ENCODE data around the gene LY6G5C. TPM values are rescaled to one million over a fixed set of nuclear protein-coding genes. Genes with fewer than 3 reads are reported as not detected.

The LY6G5C gene
- total and polyA plus RNA-seq, 2 donors (not counting 3 experiments of a cell fraction or from before 2014, with no cell fraction given): 8.2 to 11.4 TPM

DNA sequence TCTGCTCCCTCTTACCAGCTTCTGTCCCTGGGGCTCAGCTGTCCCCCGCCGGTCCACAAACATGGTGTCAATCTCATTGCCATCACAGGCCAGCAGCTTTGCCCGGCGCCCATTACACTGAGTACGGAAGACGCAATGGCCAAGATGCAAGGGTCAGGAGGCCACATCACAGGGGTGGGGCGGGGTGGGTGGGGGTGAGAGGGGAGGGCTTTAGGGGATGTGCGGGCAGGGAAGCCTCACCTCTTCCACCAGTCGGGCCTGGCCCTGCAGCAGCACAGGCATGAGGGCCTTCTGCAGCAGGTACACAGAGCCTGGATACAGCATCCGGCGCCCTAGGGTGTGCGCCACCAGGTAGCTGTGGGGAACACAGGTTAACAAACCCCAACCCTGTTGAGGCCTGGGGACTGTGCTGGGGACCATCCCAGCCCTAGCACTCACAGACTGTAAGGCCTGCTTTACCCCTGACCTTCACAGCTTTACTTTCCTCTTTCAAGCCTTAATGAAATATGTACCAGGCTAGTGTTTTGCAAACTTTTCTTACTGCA lies 10.8 kb upstream of the LY6G5C start:
- H3K36me3 ChIP-seq (ENCODE audit: control insufficient read depth in 2 of 2, extremely low read depth in 1 of 2, insufficient read depth in 2 of 2, low read length in 2 of 2): peaks cover 6 to 44% of the 10 kb centered on the region in 2 experiments
- ChIA-PET POLR2A (interaction anchor here (1.5 kb wide), 1 partner anchor 136 kb away, joined by 4 read pairs; the partner anchor contains the start of gene HSPA1B), CTCF (interaction anchor here (2.1 kb wide), 1 partner anchor 115 kb away, joined by 5 read pairs; the partner anchor contains the start of gene LSM2)
- dilution Hi-C loops (cut with MboI; ENCODE audit: extremely low pct_ligation_motif_present, low sequenced_read_pairs) (no loop called here), intact Hi-C loops (cut with micrococcal nuclease) (no loop called here)
- no TSS peak for BruUV-seq (replicated peaks)
- TF ChIP-seq, protein P1, sequence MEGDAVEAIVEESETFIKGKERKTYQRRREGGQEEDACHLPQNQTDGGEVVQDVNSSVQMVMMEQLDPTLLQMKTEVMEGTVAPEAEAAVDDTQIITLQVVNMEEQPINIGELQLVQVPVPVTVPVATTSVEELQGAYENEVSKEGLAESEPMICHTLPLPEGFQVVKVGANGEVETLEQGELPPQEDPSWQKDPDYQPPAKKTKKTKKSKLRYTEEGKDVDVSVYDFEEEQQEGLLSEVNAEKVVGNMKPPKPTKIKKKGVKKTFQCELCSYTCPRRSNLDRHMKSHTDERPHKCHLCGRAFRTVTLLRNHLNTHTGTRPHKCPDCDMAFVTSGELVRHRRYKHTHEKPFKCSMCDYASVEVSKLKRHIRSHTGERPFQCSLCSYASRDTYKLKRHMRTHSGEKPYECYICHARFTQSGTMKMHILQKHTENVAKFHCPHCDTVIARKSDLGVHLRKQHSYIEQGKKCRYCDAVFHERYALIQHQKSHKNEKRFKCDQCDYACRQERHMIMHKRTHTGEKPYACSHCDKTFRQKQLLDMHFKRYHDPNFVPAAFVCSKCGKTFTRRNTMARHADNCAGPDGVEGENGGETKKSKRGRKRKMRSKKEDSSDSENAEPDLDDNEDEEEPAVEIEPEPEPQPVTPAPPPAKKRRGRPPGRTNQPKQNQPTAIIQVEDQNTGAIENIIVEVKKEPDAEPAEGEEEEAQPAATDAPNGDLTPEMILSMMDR (IDR thresholded peaks at IDR 0.05; ENCODE audit: extremely low read depth in 1 of 2, insufficient read depth in 1 of 2, low read depth in 1 of 2, low read length in 2 of 2): no peak
- no peak for TF ChIP-seq POLR2A (IDR thresholded peaks at IDR 0.05; ENCODE audit: low read depth, low read length)
- TF ChIP-seq, protein P2, sequence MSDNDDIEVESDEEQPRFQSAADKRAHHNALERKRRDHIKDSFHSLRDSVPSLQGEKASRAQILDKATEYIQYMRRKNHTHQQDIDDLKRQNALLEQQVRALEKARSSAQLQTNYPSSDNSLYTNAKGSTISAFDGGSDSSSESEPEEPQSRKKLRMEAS (IDR thresholded peaks at IDR 0.05; ENCODE audit: insufficient read depth, insufficient read length): no peak
- DNase-seq (ENCODE audit: low read depth, low spot score) (no peak), FAIRE-seq (no peak)
- H3K27me3 ChIP-seq (ENCODE audit: control insufficient read depth in 2 of 2, insufficient read depth in 2 of 2, low read length in 2 of 2): no peaks in the 10 kb centered on the region
- no peak overlapping the region for H2AFZ ChIP-seq (ENCODE audit: low read depth, low read length)
- no peaks in the 10 kb centered on the region for H3K9me1 ChIP-seq (replicated peaks; ENCODE audit: control insufficient read depth, extremely low read depth, insufficient read depth, low read length)
- H3K79me2 ChIP-seq (ENCODE audit: control insufficient read depth, insufficient read depth, low read length): no peaks in the 10 kb centered on the region
- no peak overlapping the region for H3K9ac ChIP-seq (replicated peaks; ENCODE audit: extremely low read depth, insufficient read depth, low read length)
- peaks cover 10% of the 10 kb centered on the region for H3K4me1 ChIP-seq (ENCODE audit: control insufficient read depth, extremely low read depth, insufficient read depth, low read length)
- no peaks in the 10 kb centered on the region for H3K9me3 ChIP-seq (replicated peaks; ENCODE audit: control insufficient read depth, insufficient read depth, low read length)
- H4K20me1 ChIP-seq (replicated peaks; ENCODE audit: control insufficient read depth, extremely low read depth, insufficient read depth, low read length): no peaks in the 10 kb centered on the region
- H3K4me2 ChIP-seq (ENCODE audit: insufficient read depth, low read length): no peak overlapping the region
- H3K4me3 ChIP-seq (replicated peaks in 1 of 3; ENCODE audit: insufficient read depth in 1 of 3, low read depth in 1 of 3, low read length in 3 of 3): no peak overlapping the region
- H3K27ac ChIP-seq (ENCODE audit: insufficient read depth, low read depth, low read length): no peak overlapping the region

DNA sequence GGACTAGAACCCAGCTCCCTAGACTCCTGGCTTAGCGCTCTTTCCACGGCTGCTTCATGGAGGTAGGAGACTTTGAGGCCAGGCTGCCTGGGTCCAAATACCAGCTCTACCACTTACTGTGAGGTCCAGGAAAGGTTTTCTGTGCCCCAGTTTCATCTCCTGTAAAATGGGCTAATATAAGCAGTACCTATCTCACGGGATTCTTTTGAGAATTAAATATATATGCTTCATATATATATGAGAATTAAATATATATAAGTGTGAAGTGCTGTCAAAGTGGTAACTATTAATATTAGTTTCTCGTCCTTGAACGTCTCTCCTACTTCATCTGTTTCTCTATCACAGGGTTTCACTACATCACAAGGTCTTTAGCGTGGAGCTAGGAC lies 10.2 kb upstream of the LY6G5C start:
- Histone ChIP-seq H3K9me1 (replicated peaks; ENCODE audit: control insufficient read depth, extremely low read depth, insufficient read depth, low read length) (no peaks in the 10 kb centered on the region), H3K4me3 (replicated peaks in 1 of 3; ENCODE audit: insufficient read depth in 1 of 3, low read depth in 1 of 3, low read length in 3 of 3) (no peak overlapping the region), H3K4me1 (ENCODE audit: control insufficient read depth, extremely low read depth, insufficient read depth, low read length) (peaks cover 10% of the 10 kb centered on the region), H3K4me2 (ENCODE audit: insufficient read depth, low read length) (no peak overlapping the region), H3K9me3 (replicated peaks; ENCODE audit: control insufficient read depth, insufficient read depth, low read length) (no peaks in the 10 kb centered on the region), H4K20me1 (replicated peaks; ENCODE audit: control insufficient read depth, extremely low read depth, insufficient read depth, low read length) (no peaks in the 10 kb centered on the region), H3K79me2 (ENCODE audit: control insufficient read depth, insufficient read depth, low read length) (no peaks in the 10 kb centered on the region), H3K9ac (replicated peaks; ENCODE audit: extremely low read depth, insufficient read depth, low read length) (no peak overlapping the region), H3K36me3 (ENCODE audit: control insufficient read depth in 2 of 2, extremely low read depth in 1 of 2, insufficient read depth in 2 of 2, low read length in 2 of 2) (peaks cover 6 to 48% of the 10 kb centered on the region in 2 experiments), H3K27ac (ENCODE audit: insufficient read depth, low read depth, low read length) (no peak overlapping the region), H3K27me3 (ENCODE audit: control insufficient read depth in 2 of 2, insufficient read depth in 2 of 2, low read length in 2 of 2) (no peaks in the 10 kb centered on the region), H2AFZ (ENCODE audit: low read depth, low read length) (no peak overlapping the region)
- FAIRE-seq (no peak), DNase-seq (ENCODE audit: low read depth, low spot score) (no peak)
- POLR2A ChIA-PET: interaction anchor here (1.5 kb wide), 1 partner anchor 136 kb away, joined by 4 read pairs; the partner anchor contains the start of gene HSPA1B
- dilution Hi-C loops (cut with MboI; ENCODE audit: extremely low pct_ligation_motif_present, low sequenced_read_pairs): no loop called here
- TF ChIP-seq EZH2 (IDR thresholded peaks at IDR 0.05; ENCODE audit: borderline replicate concordance, low read depth, low read length, severe bottlenecking): no peak
- TF ChIP-seq, protein P1 (IDR thresholded peaks at IDR 0.05; ENCODE audit: extremely low read depth in 1 of 2, insufficient read depth in 1 of 2, low read depth in 1 of 2, low read length in 2 of 2): no peak
- TF ChIP-seq FOS (IDR thresholded peaks at IDR 0.05; ENCODE audit: borderline replicate concordance, insufficient read depth, low read length): no peak
- TF ChIP-seq JUN (IDR thresholded peaks at IDR 0.05; ENCODE audit: borderline replicate concordance, insufficient read depth, insufficient read length, low read depth): no peak
- TF ChIP-seq MYC (IDR thresholded peaks at IDR 0.05; ENCODE audit: low read depth, low read length): no peak
- no peak for TF ChIP-seq POLR2A (IDR thresholded peaks at IDR 0.05; ENCODE audit: low read depth, low read length)
- TF ChIP-seq GATA2 (IDR thresholded peaks at IDR 0.05; ENCODE audit: insufficient read depth, insufficient read length, low read depth, low read length): no peak
- TF ChIP-seq POLR2AphosphoS5 (IDR thresholded peaks at IDR 0.05; ENCODE audit: insufficient read depth, low read depth, low read length): no peak
- TF ChIP-seq, protein P2 (IDR thresholded peaks at IDR 0.05; ENCODE audit: insufficient read depth, insufficient read length): no peak
- intact Hi-C loops (cut with micrococcal nuclease): no loop called here
- CTCF ChIA-PET: interaction anchor here (1.1 to 2.1 kb wide), 6 partner anchors 20 to 139 kb away, joined by 3 to 8 read pairs (median 6); partner anchors contain the start of gene LSM2
- no TSS peak for BruUV-seq (replicated peaks)

All from endothelial cell of umbilical vein (primary cell).